ENCODE data around the gene TMEM151B.
A peak's percentile ranks its signal among the peaks of the same experiment; 100 is the strongest.

DNA sequence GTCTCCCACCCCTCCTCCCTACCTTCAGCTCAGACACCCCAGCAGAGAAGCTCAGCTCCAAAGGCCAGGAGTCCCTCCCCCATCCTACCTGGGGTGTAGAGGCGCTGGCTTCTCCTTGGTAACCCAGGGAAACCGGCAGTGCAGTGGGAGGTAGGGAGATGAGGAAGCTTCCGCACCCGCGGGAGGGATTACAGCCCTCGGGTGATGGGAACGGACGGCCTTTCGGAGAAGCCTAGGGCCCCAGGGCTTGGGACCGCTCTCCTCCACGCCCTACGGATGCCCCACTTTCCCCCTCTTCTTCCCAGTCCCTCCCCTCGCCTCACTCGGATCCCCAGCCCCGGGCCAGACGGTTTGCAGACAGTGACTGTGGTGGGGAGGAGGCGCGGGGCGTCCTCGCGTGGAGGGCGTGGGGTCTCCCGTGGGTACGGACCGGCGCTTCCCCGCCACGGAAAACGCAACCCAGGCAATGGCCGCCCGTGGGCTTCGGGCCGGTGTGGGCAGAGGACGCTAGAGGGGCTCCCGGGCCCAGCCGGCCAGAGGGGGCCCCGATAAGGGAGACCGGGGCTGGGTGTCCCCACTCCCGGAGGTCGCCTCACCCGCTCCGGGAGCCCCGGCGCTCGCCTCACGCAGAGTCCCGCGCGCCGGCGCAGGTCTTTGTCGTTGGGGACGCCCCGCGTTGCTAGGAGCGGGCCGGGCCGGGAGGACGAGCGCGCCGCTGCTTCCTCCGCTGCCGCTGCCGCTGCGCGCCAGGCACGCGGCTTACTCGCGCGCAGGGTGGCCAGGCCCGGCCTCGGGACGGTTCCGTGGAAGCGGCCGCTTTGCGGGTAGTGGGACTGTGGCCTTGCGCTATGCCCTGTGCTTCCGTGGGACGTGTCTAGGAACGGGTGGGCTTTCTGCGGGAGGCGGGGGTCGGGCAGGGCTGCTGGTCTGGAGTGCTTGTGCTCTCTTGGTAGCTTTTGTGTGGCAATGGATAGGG, 27.1 kb downstream of the TMEM151B start:
- TF ChIP-seq, protein P1, sequence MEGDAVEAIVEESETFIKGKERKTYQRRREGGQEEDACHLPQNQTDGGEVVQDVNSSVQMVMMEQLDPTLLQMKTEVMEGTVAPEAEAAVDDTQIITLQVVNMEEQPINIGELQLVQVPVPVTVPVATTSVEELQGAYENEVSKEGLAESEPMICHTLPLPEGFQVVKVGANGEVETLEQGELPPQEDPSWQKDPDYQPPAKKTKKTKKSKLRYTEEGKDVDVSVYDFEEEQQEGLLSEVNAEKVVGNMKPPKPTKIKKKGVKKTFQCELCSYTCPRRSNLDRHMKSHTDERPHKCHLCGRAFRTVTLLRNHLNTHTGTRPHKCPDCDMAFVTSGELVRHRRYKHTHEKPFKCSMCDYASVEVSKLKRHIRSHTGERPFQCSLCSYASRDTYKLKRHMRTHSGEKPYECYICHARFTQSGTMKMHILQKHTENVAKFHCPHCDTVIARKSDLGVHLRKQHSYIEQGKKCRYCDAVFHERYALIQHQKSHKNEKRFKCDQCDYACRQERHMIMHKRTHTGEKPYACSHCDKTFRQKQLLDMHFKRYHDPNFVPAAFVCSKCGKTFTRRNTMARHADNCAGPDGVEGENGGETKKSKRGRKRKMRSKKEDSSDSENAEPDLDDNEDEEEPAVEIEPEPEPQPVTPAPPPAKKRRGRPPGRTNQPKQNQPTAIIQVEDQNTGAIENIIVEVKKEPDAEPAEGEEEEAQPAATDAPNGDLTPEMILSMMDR (IDR thresholded peaks at IDR 0.05 in 2 of 3, conservative IDR thresholded peaks at IDR 0.05 in 1 of 3; ENCODE audit: control insufficient read depth in 2 of 3, extremely low read depth in 1 of 3, insufficient read depth in 1 of 3, low read depth in 3 of 3, low read length in 3 of 3): no peak
- TF ChIP-seq POU2F2 (IDR thresholded peaks at IDR 0.05; ENCODE audit: borderline replicate concordance, low read depth, low read length) (no peak), ATF3 (IDR thresholded peaks at IDR 0.05; ENCODE audit: borderline replicate concordance, extremely low read depth, low read depth, low read length) (no peak), TARDBP (IDR thresholded peaks at IDR 0.05; ENCODE audit: borderline replicate concordance) (no peak), RAD51 (IDR thresholded peaks at IDR 0.05) (no peak), TCF3 (IDR thresholded peaks at IDR 0.05; ENCODE audit: borderline replicate concordance, insufficient read depth, low read depth, low read length) (no peak), EZH2 (IDR thresholded peaks at IDR 0.05; ENCODE audit: borderline replicate concordance, control insufficient read depth, low read depth, low read length) (no peak), USF1 (IDR thresholded peaks at IDR 0.05; ENCODE audit: borderline replicate concordance, extremely low read length, insufficient read depth, low read depth, low read length) (no peak), MYC (IDR thresholded peaks at IDR 0.05; ENCODE audit: insufficient read depth, insufficient read length, insufficient replicate concordance, low read length, severe bottlenecking) (no peak), POLR2A (IDR thresholded peaks at IDR 0.05; ENCODE audit: low read depth, low read length) (peak; percentile 59), CREM (IDR thresholded peaks at IDR 0.05; ENCODE audit: low read depth) (no peak), ZBTB40 (IDR thresholded peaks at IDR 0.05; ENCODE audit: borderline replicate concordance) (no peak)
- TF ChIP-seq, protein P2, sequence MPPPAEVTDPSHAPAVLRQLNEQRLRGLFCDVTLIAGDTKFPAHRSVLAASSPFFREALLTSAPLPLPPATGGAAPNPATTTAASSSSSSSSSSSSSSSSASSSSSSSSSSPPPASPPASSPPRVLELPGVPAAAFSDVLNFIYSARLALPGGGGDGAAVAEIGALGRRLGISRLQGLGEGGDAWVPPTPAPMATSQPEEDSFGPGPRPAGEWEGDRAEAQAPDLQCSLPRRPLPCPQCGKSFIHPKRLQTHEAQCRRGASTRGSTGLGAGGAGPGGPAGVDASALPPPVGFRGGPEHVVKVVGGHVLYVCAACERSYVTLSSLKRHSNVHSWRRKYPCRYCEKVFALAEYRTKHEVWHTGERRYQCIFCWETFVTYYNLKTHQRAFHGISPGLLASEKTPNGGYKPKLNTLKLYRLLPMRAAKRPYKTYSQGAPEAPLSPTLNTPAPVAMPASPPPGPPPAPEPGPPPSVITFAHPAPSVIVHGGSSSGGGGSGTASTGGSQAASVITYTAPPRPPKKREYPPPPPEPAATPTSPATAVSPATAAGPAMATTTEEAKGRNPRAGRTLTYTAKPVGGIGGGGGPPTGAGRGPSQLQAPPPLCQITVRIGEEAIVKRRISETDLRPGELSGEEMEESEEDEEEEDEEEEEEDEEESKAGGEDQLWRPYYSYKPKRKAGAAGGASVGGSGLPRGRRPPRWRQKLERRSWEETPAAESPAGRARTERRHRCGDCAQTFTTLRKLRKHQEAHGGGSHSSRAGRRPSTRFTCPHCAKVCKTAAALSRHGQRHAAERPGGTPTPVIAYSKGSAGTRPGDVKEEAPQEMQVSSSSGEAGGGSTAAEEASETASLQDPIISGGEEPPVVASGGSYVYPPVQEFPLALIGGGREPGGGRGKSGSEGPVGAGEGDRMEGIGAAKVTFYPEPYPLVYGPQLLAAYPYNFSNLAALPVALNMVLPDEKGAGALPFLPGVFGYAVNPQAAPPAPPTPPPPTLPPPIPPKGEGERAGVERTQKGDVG (CRISPR knock-in tag; IDR thresholded peaks at IDR 0.05): no peak

Data from GM12878 (cell line).